RCC 7860 (cell line): ENCODE measurements around the gene MFN1.
"Not testable (repeated sequence)": the region's sequence is repeated elsewhere in the genome, so short reads cannot be mapped to it uniquely, and the experiment has no call there.

Source experiments
- DNase-seq: peaks from one replicate; pipeline ENCODE4 v3.0.0-alpha.2; 2015; ENCODE audit warnings: low spot score
- FAIRE-seq: peaks from 2 replicates; lab custom pipeline; 2012; peaks lifted over from hg19 to GRCh38; lab: Jason Lieb, UNC

MFN1 gene

DNA sequence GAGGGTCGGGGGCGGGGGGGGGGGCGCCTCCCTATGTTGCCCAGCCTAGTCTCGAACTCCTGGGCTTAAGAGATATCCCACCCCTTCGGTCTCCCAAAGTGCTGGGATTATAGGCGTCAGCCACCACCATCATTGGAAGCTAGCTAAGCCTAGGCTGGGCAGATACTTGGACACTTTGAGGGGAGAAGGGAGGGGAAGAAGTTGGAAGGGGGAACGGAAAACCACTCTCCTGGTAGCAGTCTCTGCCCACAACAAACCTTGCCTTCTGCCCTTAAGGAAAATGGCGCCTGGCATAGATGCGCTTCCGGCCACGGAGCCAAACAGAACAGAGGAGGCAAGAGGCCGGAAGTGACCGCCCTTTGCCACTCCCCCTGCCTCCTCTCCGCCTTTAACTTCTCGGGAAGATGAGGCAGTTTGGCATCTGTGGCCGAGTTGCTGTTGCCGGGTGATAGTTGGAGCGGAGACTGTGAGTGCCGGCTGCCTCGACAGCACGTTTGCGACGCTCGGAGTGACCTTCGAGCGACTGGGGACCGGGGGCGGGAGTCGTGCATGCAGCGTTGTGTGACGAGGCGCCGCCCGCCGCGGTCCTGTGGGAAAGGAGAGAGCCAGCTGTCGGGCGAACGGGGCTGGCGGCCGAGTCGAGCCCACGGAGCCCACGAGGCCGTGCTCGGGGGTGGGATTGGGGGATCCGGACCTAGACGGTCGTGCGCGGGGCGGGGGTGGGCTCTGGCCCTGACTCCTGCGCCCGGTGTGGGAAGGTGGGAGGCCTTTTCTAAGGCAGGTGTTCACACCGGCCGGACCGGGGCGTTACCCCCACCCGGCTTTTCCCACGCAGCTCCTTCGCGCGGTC, at the start of gene MFN1:
MFN1 (plus strand) TSS at position 365 of the 850 bp plus-strand sequence. CDS start 1,143 bp downstream, outside the sequence.
- DNase-seq (peak; percentile 87), FAIRE-seq (peak; percentile 87)

DNA sequence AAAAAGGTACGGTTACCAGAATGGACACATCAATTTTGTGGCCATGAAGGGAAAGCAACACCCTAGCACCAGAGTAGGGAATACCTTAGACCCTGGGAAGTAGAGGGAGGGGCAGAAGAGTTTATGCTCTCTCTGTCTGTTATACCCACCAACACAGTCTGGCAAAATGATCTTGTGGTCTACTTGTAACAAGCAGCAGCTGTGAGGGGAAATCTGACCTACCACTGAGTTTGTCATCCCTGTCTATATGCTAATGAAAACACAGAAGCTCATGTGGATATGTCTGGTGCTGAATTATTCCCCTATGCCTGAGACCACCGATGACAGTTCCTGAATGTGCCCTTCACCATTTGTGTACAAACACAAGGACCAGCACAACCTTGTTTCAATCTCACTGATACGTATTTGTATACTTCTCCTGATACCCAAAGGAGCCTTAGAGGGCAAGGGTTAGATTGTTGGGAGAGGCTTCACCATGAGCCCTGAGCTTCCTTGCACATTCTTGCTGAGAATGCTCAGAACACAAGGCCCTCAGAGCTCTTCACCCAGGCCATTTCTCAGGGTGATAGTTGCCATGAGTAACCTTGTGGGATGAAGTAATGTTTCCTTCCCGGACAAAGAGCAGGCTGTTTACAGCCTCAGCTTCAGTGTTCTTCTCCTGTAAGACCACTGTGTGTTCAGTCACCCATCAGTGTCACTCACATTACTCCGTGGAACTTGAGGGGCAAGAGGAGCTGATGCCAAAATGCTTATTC, 49.4 kb upstream of the MFN1 start:
- DNase-seq, result no peak
- no peak for FAIRE-seq

DNA sequence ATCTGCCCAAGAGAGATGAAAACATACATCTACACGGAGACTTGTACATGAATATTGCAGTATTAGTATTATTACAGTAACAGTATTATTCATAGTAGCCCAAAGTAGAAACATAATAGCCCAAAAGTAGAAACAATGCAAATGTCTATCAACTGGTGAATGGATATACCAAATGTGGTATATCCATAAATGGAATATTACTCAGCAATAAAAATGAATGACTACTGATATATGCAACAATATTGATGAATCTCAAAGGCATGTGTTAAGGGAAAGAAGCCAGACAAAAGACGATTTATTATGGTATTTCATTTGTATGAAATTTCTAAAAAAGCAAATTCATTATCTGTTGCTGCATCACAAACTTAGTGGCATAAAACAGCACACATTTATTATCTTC, 48.2 kb upstream of the MFN1 start:
- no peak for DNase-seq
- FAIRE-seq, result no peak

DNA sequence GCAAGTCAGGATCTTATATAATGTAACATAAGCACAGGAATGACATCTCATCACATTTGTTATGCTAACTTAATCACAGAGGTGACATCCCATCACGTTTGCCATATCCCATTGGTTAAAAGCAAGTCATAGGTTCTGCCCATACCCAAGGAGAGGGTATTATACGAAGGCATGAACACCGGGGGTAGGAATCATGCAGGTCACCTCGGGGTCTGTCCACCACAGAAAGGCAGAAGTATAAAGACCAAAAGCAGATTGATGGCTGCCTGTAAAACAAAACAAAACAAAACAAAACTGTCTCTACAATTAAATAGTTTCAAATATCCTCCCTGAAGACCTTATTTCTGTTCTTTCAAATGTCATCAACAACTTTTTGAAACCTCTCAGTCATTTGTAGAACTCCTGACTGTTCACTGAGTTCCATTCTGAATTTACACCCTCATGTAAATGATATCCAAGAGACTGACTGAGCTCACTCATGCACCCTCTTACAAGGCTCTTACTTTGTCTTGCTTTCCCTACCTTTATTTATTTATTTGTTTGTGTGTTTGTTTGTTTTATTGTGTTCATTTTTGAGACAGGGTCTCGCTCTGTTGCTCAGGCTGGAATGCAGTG, 47.4 kb upstream of the MFN1 start:
- DNase-seq (no peak), FAIRE-seq (no peak)

DNA sequence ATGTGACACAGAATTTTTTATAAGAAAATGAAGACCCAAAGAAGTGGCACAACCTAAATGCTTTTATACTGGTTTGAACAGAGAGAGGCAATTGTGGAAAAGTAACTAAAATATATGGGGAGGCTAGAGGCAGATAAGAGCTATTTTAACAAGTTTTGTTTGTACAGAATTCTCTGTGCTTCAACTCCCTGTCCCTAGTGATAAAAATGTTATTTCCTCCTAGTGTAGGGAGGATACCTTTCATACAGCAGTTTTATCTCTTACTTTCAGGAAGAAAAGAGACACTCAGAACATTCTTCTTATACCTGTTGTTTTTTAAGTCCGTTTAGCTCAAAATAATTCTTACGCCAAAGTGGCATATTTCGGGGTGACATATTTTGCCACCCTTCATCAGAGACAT, 45.9 kb upstream of the MFN1 start:
- DNase-seq (no peak), FAIRE-seq (no peak)

DNA sequence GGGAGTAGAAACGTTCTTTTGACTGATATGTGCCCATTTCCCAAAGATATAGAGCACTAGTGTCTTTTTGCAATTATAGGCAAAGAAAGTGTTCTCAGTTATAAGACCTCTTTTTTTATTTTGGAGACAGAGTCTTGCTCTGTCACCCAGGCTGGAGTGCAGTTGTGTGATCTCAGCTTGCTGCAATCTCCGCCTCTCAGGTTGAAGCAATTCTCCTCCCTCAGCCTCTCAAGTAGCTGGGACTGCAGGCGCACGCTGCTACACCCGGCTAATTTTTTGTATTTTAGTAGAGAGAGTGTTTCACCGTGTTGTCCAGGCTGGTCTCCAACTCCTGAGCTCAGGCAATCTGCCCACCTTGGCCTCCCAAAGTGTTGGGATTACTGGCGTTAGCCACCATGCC, 45.4 kb upstream of the MFN1 start:
- no peak for FAIRE-seq
- no peak for DNase-seq

DNA sequence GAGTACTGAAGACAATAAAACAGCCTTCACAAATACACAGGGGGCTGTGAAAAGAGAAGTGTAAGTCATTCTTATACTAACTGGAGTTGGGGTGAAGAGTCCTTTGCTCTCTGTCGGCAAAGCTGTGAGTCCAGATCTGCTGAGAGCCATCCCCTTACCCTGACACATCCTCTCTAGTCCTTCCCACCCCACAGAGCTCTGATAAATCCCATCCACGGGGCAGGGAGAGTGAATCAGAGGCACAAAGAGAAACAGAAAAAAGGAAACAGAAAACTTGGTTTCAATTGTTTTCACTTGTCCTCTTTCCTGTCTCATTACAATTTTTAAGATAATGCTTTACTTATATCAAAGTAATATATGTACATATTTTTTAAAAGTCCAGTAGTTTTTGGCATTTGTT, 42.9 kb upstream of the MFN1 start:
- DNase-seq (no peak), FAIRE-seq (no peak)

DNA sequence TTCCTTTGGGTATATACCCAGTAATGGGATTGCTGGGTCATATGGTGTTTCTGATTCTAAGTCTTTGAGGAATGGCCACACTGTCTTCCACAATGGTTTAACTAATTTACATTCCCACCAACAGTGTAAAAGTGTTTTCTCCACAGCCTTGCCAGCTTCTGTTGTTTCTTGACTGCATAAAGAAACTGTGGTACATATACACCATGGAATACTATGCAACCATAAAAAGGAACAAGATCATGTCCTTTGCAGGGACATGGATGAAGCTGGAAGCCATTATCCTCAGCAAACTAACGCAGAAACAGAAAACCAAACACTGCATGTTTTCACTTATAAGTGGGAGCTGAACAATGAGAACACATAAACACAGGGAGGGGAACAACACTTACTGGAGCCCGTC, 40.1 kb upstream of the MFN1 start:
- FAIRE-seq, DNase-seq: not testable (repeated sequence)

DNA sequence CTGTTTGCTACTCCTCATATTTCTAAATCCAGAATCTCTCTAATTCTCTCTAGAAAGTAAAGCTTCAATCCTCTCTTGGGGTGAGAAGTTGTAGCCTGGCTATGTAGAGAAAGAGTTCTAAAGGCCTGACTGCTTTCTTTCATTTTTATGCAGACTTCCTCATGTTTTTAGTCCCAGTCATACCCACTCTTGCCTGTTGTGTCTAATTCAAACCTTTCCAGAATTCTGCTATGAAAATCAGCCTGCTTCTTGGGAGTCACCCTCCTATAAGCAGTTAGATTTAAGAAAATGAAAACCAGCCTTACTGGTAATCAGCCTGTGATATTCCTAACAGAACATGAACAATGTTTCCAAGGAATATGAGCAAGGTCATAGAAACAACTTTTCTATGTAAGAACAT, 39.5 kb upstream of the MFN1 start:
- DNase-seq (no peak), FAIRE-seq (no peak)

DNA sequence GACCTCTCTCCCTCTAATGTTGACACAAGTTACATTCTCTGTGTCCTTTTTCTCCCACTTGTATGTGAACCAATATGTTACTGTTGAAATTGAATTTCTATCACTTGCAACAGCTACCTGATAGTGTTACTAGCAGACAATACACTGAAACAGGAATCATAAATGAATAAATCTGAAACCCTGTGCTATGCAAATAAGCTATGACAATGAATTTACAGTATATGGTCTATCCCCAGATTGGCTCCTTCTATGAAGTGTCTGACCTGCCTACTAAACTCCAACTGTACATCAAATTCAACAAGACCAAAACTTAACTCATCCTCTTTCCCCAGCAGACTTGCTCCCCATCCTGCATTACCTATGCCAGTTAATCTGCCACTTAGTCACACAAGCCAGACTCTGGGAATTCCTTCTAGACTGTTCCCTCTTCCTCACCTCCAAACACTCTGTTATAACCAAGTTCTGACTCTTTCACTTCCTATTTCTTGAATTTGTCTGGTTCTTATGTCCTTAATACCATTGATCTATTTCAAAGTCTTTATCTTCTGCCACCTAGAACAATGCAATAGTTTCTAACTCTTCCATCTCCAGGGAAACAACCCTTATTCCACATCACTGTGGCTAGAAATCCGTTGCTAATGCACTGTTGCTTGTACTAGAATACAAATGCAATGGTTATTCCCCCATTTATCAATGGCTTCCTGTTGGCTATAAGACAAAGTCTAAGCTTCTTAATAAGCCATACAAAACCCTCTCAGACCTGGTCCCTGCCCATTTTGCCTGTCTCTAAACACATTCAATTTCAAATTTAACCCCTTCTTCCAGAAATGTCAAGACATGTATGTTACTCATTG, 38.1 kb upstream of the MFN1 start:
- DNase-seq (no peak), FAIRE-seq (no peak)

DNA sequence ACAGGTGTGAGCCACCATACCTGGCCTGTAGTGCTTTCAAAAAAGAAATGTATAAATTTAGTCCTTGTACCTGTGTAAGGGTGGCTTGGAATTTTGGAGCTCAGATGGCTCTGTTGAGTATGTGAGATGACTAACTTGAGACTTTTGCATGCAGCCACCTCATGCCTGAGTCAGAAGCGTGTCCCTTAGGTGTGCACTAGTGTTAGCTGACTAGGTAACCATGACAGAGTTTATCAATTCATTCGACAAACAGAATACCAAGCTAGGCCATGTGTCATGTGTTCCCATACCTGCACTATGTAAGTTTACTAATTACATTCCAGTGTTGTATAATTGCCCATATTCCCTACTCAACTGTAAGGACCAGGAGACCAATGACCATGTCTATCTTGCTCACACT, 28.6 kb upstream of the MFN1 start:
- FAIRE-seq, result no peak
- DNase-seq, result no peak

DNA sequence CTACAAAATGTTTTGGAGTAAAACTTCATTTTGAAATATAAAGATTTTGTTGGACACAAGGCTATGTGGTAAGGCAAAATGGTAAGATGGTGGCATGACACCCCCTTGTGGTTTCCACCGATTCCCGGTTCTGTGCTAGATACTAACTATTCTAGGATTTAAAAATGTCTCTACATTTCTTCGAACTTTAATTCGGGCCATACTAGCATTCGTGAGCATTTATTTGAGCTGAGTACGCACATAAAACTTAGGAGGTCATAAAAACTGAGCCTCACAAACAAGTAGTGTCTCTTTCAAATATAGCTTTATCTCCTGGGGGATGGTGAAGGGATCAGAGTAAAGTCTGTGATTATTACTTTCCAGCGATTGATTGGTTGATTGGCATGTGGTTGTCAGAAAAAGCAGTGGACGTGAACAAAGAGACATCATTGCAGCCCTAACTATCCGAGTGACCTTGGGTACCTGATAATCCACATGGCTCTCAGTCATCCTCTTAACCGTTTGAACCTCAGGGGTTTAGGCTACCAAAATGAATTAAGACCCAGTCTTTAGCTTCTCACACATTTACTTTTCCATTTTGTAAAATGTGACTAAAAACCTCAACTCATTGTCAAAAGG, 25.7 kb upstream of the MFN1 start:
- DNase-seq, result peak; percentile 13
- no peak for FAIRE-seq

DNA sequence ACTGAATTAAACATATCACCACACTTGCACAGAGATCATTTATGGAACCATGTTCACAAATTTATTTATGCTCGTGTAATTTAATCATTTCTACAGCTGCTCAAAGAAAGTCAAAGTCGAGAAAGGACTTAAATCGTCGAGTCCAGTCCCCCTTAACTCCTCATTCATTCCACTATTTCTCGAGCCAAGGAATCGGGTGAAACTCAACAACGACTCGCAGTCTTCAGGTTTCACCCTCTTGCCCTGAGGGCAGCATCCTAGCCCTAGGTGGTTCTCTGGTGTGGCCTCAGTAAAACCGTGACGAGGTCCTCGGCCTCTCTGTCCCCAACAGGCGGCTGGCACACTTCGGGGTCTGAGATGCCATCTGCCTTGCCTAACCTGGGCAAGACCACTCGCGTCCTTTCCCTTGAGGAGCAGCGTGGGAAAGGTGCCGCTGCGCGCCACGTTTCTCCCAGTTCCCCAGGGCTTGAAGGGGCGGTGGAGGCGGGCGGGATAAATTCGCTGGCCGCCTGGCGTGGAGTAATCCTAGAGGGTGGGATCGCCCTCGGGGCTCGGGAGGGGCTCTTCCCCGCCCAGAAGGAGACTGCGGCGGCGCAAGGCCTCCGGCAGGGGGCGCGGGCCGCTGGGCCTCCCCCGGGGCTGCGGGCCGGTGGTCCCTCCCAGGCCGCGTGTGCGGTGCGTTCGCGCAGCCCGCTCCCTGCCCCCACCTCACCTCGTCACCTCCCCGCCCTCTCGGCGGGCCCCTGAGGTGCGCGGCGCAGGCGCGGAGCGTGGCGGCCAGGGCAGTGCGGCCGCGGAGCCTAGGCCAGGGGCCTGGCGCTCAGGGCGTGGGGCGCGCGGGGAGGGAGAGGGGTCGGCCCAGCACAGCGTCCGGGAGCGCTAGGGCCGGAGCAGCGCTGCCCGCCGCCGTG, 25.0 kb upstream of the MFN1 start, which contains the start of gene ZNF639:
ZNF639 (plus strand) TSS at position 746 of the 911 bp plus-strand sequence. CDS start 5,263 bp downstream, outside the sequence.
- FAIRE-seq (no peak), DNase-seq (peak; percentile 79)

DNA sequence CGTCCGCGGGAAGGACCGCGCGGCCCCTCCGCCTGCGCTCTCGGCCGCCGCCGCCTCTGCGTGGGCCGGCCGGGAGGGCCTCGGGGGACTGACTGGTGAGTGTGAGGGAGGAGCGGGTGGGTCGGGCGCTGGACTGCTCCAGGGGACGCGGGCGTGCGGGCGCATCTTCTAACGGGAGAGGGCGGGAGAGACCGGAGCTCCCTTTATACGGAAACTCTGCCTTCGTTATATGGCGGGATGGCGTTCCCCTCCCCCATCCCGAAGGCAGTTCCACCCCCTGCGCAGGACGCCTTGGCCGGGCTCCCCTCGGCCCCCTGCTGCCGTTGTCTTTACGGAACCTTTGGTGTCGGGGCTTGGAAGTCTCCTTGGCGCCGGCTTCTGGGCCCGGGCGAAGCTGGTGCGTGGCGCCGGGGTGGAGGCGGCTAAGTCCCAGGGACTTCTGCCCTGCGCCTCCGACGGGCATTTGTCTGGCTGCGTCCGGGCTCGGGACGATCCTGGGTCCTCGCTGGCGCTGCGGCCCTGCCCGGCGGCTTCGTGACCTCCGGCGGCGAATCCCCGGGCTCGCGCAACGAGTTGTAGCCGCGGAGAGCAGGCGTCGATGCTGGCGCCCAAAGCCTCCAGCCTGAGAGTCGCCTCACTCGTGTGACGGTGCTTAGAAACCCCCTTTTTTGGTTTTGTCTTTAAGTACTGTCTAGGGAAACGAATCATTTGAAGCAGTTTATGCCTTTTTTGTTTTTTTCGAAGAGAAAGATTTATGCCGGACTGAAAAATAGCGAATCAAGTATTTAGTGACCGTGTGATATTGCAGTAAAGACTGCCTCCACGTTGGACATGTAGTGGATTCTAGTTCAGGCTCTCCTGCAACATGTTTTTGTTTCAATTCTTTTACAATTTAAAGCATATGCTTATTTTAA, 24.1 kb upstream of the MFN1 start:
- FAIRE-seq, result no peak

DNA sequence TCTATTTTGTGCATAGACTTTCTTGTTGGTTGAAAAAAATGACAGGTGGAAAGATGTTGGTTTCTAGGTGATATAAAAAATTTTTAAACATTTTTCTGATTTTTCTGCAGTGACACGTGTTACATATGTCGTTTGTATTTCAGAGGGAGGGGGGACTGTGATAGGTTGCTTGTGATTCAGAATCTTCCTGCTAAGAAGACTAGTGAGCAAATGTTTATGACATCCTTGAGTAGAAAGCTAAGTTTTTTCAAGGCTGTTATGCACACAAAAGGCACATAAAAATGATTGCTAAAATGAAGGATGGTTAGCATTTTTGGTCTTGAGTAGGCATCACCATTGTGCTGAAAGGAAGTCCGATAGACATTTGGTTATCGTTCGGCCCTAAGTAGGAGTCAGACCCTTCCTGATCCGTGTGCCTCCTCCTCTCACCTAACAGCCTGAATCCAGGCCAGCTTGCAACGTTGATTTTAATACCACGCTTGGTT, 23.2 kb upstream of the MFN1 start:
- DNase-seq (peak; percentile 15), FAIRE-seq (no peak)

More for the DNA sequence above, 24.1 kb upstream of the MFN1 start:
- DNase-seq, result peak; percentile 55

DNA sequence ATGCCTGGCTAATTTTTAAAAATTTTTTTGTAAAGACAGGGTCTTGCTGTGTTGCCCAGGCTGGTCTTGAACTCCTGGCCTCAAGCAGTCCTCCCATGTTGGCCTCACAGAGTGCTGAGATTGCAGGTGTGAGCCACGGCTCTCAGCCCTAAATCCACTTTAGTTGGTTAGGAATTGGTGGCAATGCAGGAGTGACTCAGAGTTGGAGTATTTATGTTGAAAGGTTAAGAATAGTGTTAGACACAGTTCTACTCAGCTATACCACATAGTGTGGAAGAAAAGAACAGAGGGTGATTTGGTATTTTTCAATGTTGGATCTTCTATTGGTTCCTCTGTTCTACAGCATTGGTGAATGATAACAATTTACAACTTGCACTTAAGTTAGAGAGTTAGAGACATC, 17.1 kb upstream of the MFN1 start:
- DNase-seq (no peak), FAIRE-seq (no peak)

DNA sequence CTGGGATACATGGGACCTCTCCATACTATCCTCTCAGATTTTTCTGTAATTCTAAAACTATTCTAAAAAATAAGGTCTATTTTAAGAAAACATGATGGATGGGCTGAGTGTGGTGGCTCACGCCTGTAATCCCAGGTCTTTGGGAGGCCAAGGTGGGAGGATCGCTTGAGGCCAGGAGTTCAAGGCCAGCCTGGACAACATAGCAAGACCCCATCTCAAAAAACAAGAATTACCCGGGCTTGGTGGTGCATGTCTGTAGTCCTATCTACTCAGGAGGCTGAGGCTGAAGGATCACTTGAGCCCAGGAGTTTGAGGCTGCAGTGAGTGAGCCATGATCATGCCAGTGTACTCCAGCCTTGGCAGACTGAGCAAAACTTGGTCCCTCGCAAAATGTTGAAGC, 15.3 kb upstream of the MFN1 start:
- DNase-seq (no peak), FAIRE-seq (no peak)

DNA sequence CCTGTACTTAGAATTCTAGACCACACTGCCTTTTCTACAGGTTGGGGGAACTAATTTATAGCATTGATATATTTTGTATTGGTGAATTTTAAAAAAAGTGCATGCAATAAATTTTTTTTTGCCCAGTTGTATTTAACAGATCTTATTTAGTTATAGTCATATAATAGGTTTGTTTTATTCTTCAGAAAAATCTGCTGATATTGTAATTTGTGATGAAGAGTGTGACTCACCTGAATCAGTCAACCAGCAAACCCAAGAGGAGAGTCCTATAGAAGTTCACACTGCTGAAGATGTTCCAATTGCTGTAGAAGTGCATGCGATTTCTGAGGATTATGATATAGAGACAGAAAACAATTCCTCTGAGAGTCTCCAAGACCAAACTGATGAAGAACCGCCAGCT, 14.4 kb upstream of the MFN1 start:
- DNase-seq (peak; percentile 37), FAIRE-seq (peak; percentile 77)
